ENCODE data around the gene WDR1. TPM values are rescaled to one million over a fixed set of nuclear protein-coding genes. Genes with fewer than 3 reads are reported as not detected.
A peak's percentile ranks its signal among the peaks of the same experiment; 100 is the strongest.

The WDR1 gene
- total and polyA plus RNA-seq, 7 experiments from 2014 or later, result 242 to 470 (median 330) TPM

DNA sequence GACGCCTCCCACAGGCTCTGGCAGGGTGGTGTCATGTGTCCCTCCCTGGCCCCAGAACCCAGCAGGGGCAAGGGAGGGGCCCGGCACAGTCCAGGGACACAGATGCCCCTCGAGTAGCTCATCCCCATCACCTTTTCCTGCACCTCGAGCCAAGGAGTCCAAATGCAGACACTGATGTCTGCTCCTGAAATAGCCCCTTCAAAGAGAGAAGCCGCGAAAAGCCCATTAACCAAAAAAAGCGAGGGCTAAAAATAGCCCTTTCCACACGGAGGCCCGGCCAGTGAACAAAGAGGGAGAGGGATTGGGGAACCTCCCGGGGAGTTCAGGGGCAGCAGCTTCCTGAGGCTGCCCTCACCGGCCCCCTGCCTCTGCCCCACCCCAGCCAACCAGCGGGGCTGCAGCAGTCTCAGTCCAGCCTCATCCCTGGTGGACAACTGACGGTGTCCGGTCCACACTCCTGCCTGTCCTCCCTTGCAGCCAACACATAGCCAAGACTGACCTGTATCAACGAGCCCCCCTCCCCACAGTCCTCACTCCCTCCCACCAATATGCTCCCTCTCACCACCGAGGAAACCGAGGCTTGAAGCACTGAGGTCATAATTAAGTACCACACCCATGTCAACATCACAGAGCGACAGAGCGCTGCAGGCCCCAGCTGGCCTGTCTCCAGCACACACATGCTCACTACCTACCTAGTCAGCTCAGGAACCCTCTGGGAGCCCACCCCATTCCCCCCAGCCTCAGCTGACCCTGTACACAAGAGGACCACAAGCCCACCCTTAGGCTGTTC, 23.9 kb downstream of the WDR1 start:
- CTCF ChIA-PET, result interaction anchor here (0.7 to 1.2 kb wide), 3 partner anchors 25 to 330 kb away, joined by 3 to 5 read pairs (median 5); no protein-coding TSS in a partner anchor
- H3K36me3 Mint-ChIP-seq, result peaks cover 4 to 54% (median 22%) of the 10 kb centered on the region in 5 donors
- Histone ChIP-seq H3K9me3 (ENCODE audit: control insufficient read depth in 2 of 3, low read length in 3 of 3) (no peaks in the 10 kb centered on the region), H3K27me3 (ENCODE audit: control insufficient read depth in 2 of 2, insufficient read depth in 2 of 2, low read length in 2 of 2) (no peaks in the 10 kb centered on the region), H3K4me1 (ENCODE audit: control insufficient read depth in 2 of 2, insufficient read depth in 2 of 2, low read length in 2 of 2) (peaks cover 49 to 60% of the 10 kb centered on the region in 2 donors), H3K36me3 (ENCODE audit: control insufficient read depth in 2 of 3, insufficient read depth in 3 of 3, low read length in 3 of 3) (peaks cover 16 to 94% (median 70%) of the 10 kb centered on the region in 3 experiments), H3K4me3 (ENCODE audit: low read length) (no peak overlapping the region), H3K27ac (ENCODE audit: low read depth, low read length) (peak overlapping the region; percentile 67)
- no peaks in the 10 kb centered on the region for H3K9me3 Mint-ChIP-seq
- no peak for DNase-seq
- H3K4me3 Mint-ChIP-seq, result peak overlapping the region; percentile 34 to 86 (median 70)
- POLR2A ChIA-PET, result interaction anchor here (8.0 to 19.0 kb wide), 2 partner anchors 17 to 29 kb away, joined by 124 to 341 read pairs; partner anchors contain the start of gene WDR1
- no peak for ATAC-seq
- peaks cover 39 to 77% (median 70%) of the 10 kb centered on the region in 7 donors for H3K4me1 Mint-ChIP-seq
- H3K27me3 Mint-ChIP-seq, result no peaks in the 10 kb centered on the region
- peak overlapping the region; percentile 84 to 96 (median 90) for H3K27ac Mint-ChIP-seq
- intact Hi-C loops (cut with micrococcal nuclease), result loop anchor here (10.0 kb wide), 2 partner anchors 312 to 442 kb away; no protein-coding TSS in a partner anchor

DNA sequence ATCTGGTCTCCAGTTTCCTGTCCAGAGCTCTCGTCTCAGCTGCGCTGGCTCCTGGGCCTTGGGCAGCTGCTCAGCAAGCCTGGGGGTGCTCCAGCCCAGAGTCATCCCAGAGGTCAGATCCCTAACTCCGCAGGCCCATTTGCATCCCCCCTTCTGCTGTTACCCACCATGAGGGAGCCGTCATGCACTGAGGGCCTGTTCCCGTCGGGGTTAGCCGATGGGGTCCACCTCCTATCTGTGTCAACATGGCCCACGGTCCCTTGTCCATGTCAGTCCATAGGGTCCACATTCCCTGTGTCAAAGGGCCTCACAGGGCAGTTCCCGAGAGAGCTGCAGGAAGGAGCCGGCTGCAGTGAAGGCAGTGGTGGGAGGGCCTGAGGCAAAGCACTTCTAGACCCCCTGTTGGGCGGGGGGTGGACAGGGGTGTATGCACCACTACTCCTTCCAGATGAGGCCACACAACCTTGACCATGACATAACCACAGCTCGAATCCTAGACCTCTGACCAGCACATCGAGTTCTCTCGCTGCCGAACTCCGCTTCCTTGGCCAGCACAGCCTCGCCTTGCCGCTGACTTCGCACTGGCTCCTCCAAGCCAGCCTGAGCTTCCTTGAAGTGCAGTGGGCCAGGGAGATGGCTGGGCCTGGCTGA, 24.9 kb downstream of the WDR1 start:
- H3K9me3 Mint-ChIP-seq, result no peaks in the 10 kb centered on the region
- CTCF ChIA-PET, result interaction anchor here (1.1 kb wide), 1 partner anchor 26 kb away, joined by 3 read pairs; no protein-coding TSS in a partner anchor
- H3K4me1 Mint-ChIP-seq, result peaks cover 34 to 69% (median 60%) of the 10 kb centered on the region in 7 donors
- peaks cover 0 to 52% (median 12%) of the 10 kb centered on the region in 5 donors for H3K36me3 Mint-ChIP-seq
- intact Hi-C loops (cut with micrococcal nuclease), result loop anchor here (10.0 kb wide), 2 partner anchors 313 to 443 kb away; no protein-coding TSS in a partner anchor
- H3K27me3 ChIP-seq (ENCODE audit: control insufficient read depth in 2 of 2, insufficient read depth in 2 of 2, low read length in 2 of 2), result no peaks in the 10 kb centered on the region
- peak overlapping the region; percentile 67 for H3K27ac ChIP-seq (ENCODE audit: low read depth, low read length)
- no peak for DNase-seq
- H3K9me3 ChIP-seq (ENCODE audit: control insufficient read depth in 2 of 3, low read length in 3 of 3), result no peaks in the 10 kb centered on the region
- H3K4me3 ChIP-seq (ENCODE audit: low read length), result no peak overlapping the region
- POLR2A ChIA-PET, result interaction anchor here (0.8 to 1.3 kb wide), 4 partner anchors 14 to 26 kb away, joined by 3 to 5 read pairs (median 4); partner anchors contain the start of gene WDR1
- peak overlapping the region in 1 of 10 donors; percentile 23 for H3K4me3 Mint-ChIP-seq
- H3K4me1 ChIP-seq (ENCODE audit: control insufficient read depth in 2 of 2, insufficient read depth in 2 of 2, low read length in 2 of 2), result peaks cover 39 to 53% of the 10 kb centered on the region in 2 donors
- H3K27ac Mint-ChIP-seq, result peak overlapping the region; percentile 12 to 91 (median 86)
- H3K27me3 Mint-ChIP-seq, result no peaks in the 10 kb centered on the region
- no peak for ATAC-seq
- H3K36me3 ChIP-seq (ENCODE audit: control insufficient read depth in 2 of 3, insufficient read depth in 3 of 3, low read length in 3 of 3), result peaks cover 22 to 94% (median 70%) of the 10 kb centered on the region in 3 experiments

DNA sequence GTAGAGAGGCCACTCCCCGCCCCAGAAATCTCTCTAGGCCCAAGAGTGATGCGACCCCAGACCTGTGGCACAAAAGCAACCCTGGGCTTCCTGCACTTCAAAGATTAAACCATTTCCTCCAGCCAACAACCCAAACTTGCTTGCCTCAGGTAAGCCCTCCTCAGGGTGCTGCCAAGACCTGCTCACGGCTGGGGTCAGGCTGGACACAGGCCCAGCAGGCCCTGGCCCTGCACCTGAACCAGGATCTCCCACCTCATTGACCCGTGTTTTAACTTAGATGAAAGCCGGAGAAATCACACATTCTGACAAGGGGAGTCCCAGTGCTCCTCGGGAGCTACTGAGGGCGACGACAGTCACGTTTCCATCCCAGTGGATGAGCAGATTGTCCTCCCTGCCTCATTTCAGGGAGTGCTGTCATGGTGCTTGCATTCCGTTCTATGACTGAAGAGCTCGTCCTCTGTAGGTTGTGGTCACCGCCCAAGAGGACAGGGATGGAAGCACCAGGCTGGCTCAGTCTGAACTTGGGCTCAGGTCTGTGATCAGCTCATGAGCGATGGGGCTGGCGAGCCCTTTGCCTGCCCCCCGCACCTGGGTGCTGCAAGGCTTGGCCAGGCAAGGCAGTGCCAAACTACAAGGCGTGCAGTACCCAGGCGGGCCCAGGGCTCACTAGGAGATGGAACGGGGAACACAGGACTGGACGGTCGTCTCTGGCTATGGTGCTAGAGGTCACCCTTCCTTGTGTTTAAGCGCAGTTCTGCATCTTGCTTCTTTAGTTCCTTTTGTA, 25.9 kb downstream of the WDR1 start:
- H3K4me3 ChIP-seq (ENCODE audit: low read length), result no peak overlapping the region
- H3K27me3 ChIP-seq (ENCODE audit: control insufficient read depth in 2 of 2, insufficient read depth in 2 of 2, low read length in 2 of 2), result no peaks in the 10 kb centered on the region
- POLR2A ChIA-PET, result interaction anchor here (0.8 to 1.3 kb wide), 3 partner anchors 15 to 26 kb away, joined by 3 to 5 read pairs (median 3); partner anchors contain the start of gene WDR1
- H3K9me3 ChIP-seq (ENCODE audit: control insufficient read depth in 2 of 3, low read length in 3 of 3), result no peaks in the 10 kb centered on the region
- Mint-ChIP-seq H3K4me3 (peak overlapping the region in 2 of 10 donors; percentile 3 to 43), H3K27ac (peak overlapping the region in 8 of 9 donors; percentile 37 to 89 (median 68)), H3K9me3 (no peaks in the 10 kb centered on the region), H3K27me3 (no peaks in the 10 kb centered on the region), H3K36me3 (peaks cover 0 to 52% (median 12%) of the 10 kb centered on the region in 5 donors), H3K4me1 (peaks cover 25 to 59% (median 50%) of the 10 kb centered on the region in 7 donors)
- H3K4me1 ChIP-seq (ENCODE audit: control insufficient read depth in 2 of 2, insufficient read depth in 2 of 2, low read length in 2 of 2), result peaks cover 29 to 43% of the 10 kb centered on the region in 2 donors
- CTCF ChIA-PET, result no interaction called here
- intact Hi-C loops (cut with micrococcal nuclease), result loop anchor here (10.0 kb wide), 2 partner anchors 314 to 444 kb away; no protein-coding TSS in a partner anchor
- ATAC-seq (no peak), DNase-seq (no peak)
- peak overlapping the region; percentile 4 for H3K27ac ChIP-seq (ENCODE audit: low read depth, low read length)
- peaks cover 32 to 94% (median 74%) of the 10 kb centered on the region in 3 experiments for H3K36me3 ChIP-seq (ENCODE audit: control insufficient read depth in 2 of 3, insufficient read depth in 3 of 3, low read length in 3 of 3)

DNA sequence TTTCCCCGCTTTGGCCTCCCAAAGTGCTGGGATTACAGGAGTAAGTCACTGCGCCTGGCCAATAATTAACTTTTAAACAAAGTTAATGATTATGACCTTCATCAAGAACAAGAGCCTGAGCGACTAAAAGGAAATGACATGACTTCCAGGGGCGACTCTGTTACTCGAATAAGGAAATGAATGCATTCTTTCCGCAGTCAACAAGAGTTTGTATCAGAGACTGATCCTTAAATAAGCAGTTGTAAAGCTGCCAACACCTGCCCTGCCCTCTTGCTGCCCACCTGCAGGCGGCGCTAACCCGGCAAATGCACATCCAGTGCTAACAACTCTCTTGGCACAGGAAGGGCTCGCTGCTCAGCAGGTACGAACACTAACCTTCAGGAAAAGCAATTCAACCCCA, 27.3 kb downstream of the WDR1 start:
- Mint-ChIP-seq H3K27me3 (no peaks in the 10 kb centered on the region), H3K27ac (peak overlapping the region in 5 of 9 donors; percentile 16 to 67 (median 29)), H3K4me3 (no peak overlapping the region), H3K36me3 (peaks cover 0 to 64% (median 12%) of the 10 kb centered on the region in 5 donors), H3K9me3 (no peaks in the 10 kb centered on the region), H3K4me1 (peaks cover 19 to 46% (median 36%) of the 10 kb centered on the region in 7 donors)
- DNase-seq (no peak), ATAC-seq (no peak)
- POLR2A ChIA-PET, result no interaction called here
- intact Hi-C loops (cut with micrococcal nuclease), result no loop called here
- no peaks in the 10 kb centered on the region for H3K27me3 ChIP-seq (ENCODE audit: control insufficient read depth in 2 of 2, insufficient read depth in 2 of 2, low read length in 2 of 2)
- peak overlapping the region; percentile 4 for H3K27ac ChIP-seq (ENCODE audit: low read depth, low read length)
- H3K4me1 ChIP-seq (ENCODE audit: control insufficient read depth in 2 of 2, insufficient read depth in 2 of 2, low read length in 2 of 2), result peaks cover 16 to 30% of the 10 kb centered on the region in 2 donors
- H3K4me3 ChIP-seq (ENCODE audit: low read length), result no peak overlapping the region
- no peaks in the 10 kb centered on the region for H3K9me3 ChIP-seq (ENCODE audit: control insufficient read depth in 2 of 3, low read length in 3 of 3)
- peaks cover 34 to 94% (median 75%) of the 10 kb centered on the region in 3 experiments for H3K36me3 ChIP-seq (ENCODE audit: control insufficient read depth in 2 of 3, insufficient read depth in 3 of 3, low read length in 3 of 3)
- CTCF ChIA-PET, result interaction anchor here (0.9 kb wide), 1 partner anchor 11 kb away, joined by 3 read pairs; no protein-coding TSS in a partner anchor

DNA sequence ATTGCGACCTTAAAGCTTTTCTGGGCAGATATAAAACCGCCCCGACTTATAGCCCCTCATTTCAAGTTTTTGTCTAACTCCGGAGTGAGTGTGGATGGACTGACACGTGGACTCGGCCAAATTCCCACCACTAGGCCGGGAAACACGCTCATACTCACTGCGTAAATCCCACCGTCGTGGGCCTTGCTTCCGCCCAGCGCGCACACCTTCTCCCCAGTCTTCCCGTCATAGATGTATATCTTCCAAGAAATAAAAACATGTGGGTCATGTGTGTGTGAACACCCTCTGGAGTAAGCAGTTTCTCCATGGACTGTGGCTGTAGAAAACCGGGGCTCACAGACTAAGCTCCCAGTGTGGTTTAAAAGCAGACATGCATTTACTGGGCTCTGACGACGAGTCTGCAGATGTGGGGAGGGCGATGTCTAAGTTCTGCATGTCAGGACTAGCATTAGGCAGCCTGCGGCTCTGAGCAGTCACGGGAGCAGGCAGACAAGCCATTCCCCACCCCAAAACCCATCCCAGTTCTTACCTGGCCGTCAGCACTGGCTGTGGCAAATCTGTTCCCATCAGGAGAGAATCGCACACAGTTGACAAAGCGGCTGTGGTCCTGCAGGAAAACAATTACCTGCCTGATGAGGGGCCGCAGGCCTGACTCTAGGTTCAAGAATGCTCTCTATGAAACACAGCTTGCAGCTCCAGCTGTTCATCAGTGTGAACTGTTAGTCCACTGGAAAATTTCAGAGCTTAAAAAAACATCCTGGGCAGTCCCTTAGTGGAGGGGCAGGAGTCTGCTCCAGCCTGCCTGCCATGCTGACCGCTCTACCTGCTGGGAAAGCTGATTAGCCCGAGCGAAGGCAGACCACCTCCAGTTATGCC, 28.2 kb downstream of the WDR1 start:
- H3K27ac Mint-ChIP-seq, result peak overlapping the region in 4 of 9 donors; percentile 9 to 60 (median 53)
- intact Hi-C loops (cut with micrococcal nuclease), result no loop called here
- ChIA-PET CTCF (interaction anchor here (0.9 kb wide), 1 partner anchor 12 kb away, joined by 3 read pairs; no protein-coding TSS in a partner anchor), POLR2A (no interaction called here)
- DNase-seq (peak in 1 of 9 donors; percentile 7), ATAC-seq (no peak)
- H3K27me3 Mint-ChIP-seq, result no peaks in the 10 kb centered on the region
- no peaks in the 10 kb centered on the region for H3K9me3 ChIP-seq (ENCODE audit: control insufficient read depth in 2 of 3, low read length in 3 of 3)
- peaks cover 6 to 20% of the 10 kb centered on the region in 2 donors for H3K4me1 ChIP-seq (ENCODE audit: control insufficient read depth in 2 of 2, insufficient read depth in 2 of 2, low read length in 2 of 2)
- peaks cover 35 to 98% (median 78%) of the 10 kb centered on the region in 3 experiments for H3K36me3 ChIP-seq (ENCODE audit: control insufficient read depth in 2 of 3, insufficient read depth in 3 of 3, low read length in 3 of 3)
- no peaks in the 10 kb centered on the region for H3K9me3 Mint-ChIP-seq
- no peak overlapping the region for H3K27ac ChIP-seq (ENCODE audit: low read depth, low read length)
- peaks cover 0 to 59% (median 8%) of the 10 kb centered on the region in 5 donors for H3K36me3 Mint-ChIP-seq
- H3K27me3 ChIP-seq (ENCODE audit: control insufficient read depth in 2 of 2, insufficient read depth in 2 of 2, low read length in 2 of 2), result no peaks in the 10 kb centered on the region
- H3K4me1 Mint-ChIP-seq, result peaks cover 9 to 36% (median 27%) of the 10 kb centered on the region in 7 donors
- no peak overlapping the region for H3K4me3 Mint-ChIP-seq
- no peak overlapping the region for H3K4me3 ChIP-seq (ENCODE audit: low read length)

Data from naive thymus-derived CD4-positive, alpha-beta T cell (primary cell).